ENCODE data around the gene FAM53A.

FAM53A gene

GRCh38 chr4:1695913-1696312 lies 11.8 kb upstream of the FAM53A start:
- Histone ChIP-seq H3K9ac (ENCODE audit: insufficient read length) (no peak overlapping the region), H3K36me3 (ENCODE audit: insufficient read depth, low read length) (peaks cover 96% of the 10 kb centered on the region), H3K27ac (no peak overlapping the region), H3K4me3 (no peak overlapping the region), H3K9me3 (ENCODE audit: low read depth, low read length) (no peaks in the 10 kb centered on the region)
- no peak for DNase-seq (ENCODE audit: low read depth, low spot score)
- TF ChIP-seq FOXP2 (optimal IDR thresholded peaks at IDR 0.05; ENCODE audit: control extremely low read depth, extremely low read length, insufficient read depth) (no peak), EZH2 (IDR thresholded peaks at IDR 0.05) (no peak), POLR2AphosphoS5 (IDR thresholded peaks at IDR 0.05; ENCODE audit: borderline replicate concordance, low read depth, low read length) (no peak)

GRCh38 chr4:1693131-1693896 lies 9.2 kb upstream of the FAM53A start:
- TF ChIP-seq FOXP2 (optimal IDR thresholded peaks at IDR 0.05; ENCODE audit: control extremely low read depth, extremely low read length, insufficient read depth), result no peak
- TF ChIP-seq POLR2AphosphoS5 (IDR thresholded peaks at IDR 0.05; ENCODE audit: borderline replicate concordance, low read depth, low read length), result no peak
- TF ChIP-seq EZH2 (IDR thresholded peaks at IDR 0.05), result no peak
- DNase-seq (ENCODE audit: low read depth, low spot score), result no peak
- Histone ChIP-seq H3K9ac (ENCODE audit: insufficient read length) (no peak overlapping the region), H3K36me3 (ENCODE audit: insufficient read depth, low read length) (peaks cover 77% of the 10 kb centered on the region), H3K4me3 (no peak overlapping the region), H3K27ac (peak overlapping the region; percentile 68; the same call in 1 of the 2 replicates), H3K9me3 (ENCODE audit: low read depth, low read length) (no peaks in the 10 kb centered on the region)

GRCh38 chr4:1691737-1692373 lies 7.7 kb upstream of the FAM53A start:
- H3K27ac ChIP-seq, result no peak overlapping the region
- no peak overlapping the region for H3K9ac ChIP-seq (ENCODE audit: insufficient read length)
- DNase-seq (ENCODE audit: low read depth, low spot score), result no peak
- H3K9me3 ChIP-seq (ENCODE audit: low read depth, low read length), result no peaks in the 10 kb centered on the region
- H3K4me3 ChIP-seq, result no peak overlapping the region
- peaks cover 67% of the 10 kb centered on the region for H3K36me3 ChIP-seq (ENCODE audit: insufficient read depth, low read length)
- no peak for TF ChIP-seq FOXP2 (optimal IDR thresholded peaks at IDR 0.05; ENCODE audit: control extremely low read depth, extremely low read length, insufficient read depth)
- TF ChIP-seq EZH2 (IDR thresholded peaks at IDR 0.05), result no peak
- TF ChIP-seq POLR2AphosphoS5 (IDR thresholded peaks at IDR 0.05; ENCODE audit: borderline replicate concordance, low read depth, low read length), result no peak

GRCh38 chr4:1690698-1691097 lies 6.6 kb upstream of the FAM53A start:
- Histone ChIP-seq H3K36me3 (ENCODE audit: insufficient read depth, low read length) (peaks cover 55% of the 10 kb centered on the region), H3K4me3 (no peak overlapping the region)

GRCh38 chr4:1686440-1687036 lies 2.4 kb upstream of the FAM53A start:
- DNase-seq (ENCODE audit: low read depth, low spot score), result no peak
- no peak overlapping the region for H3K9ac ChIP-seq (ENCODE audit: insufficient read length)
- no peaks in the 10 kb centered on the region for H3K9me3 ChIP-seq (ENCODE audit: low read depth, low read length)
- peaks cover 14% of the 10 kb centered on the region for H3K36me3 ChIP-seq (ENCODE audit: insufficient read depth, low read length)
- TF ChIP-seq FOXP2 (optimal IDR thresholded peaks at IDR 0.05; ENCODE audit: control extremely low read depth, extremely low read length, insufficient read depth) (no peak), POLR2AphosphoS5 (IDR thresholded peaks at IDR 0.05; ENCODE audit: borderline replicate concordance, low read depth, low read length) (no peak), EZH2 (IDR thresholded peaks at IDR 0.05) (no peak)
- peak overlapping the region; percentile 11 for H3K27ac ChIP-seq
- H3K4me3 ChIP-seq, result no peak overlapping the region

More at GRCh38 chr4:1690698-1691097, 6.6 kb upstream of the FAM53A start:
- H3K9ac ChIP-seq (ENCODE audit: insufficient read length), result no peak overlapping the region
- TF ChIP-seq POLR2AphosphoS5 (IDR thresholded peaks at IDR 0.05; ENCODE audit: borderline replicate concordance, low read depth, low read length), result no peak
- no peak for TF ChIP-seq FOXP2 (optimal IDR thresholded peaks at IDR 0.05; ENCODE audit: control extremely low read depth, extremely low read length, insufficient read depth)
- TF ChIP-seq EZH2 (IDR thresholded peaks at IDR 0.05), result no peak
- H3K9me3 ChIP-seq (ENCODE audit: low read depth, low read length), result no peaks in the 10 kb centered on the region
- H3K27ac ChIP-seq, result no peak overlapping the region
- no peak for DNase-seq (ENCODE audit: low read depth, low spot score)

- no peak for TF ChIP-seq EZH2 (IDR thresholded peaks at IDR 0.05)
- TF ChIP-seq POLR2AphosphoS5 (IDR thresholded peaks at IDR 0.05; ENCODE audit: borderline replicate concordance, low read depth, low read length), result no peak
- TF ChIP-seq FOXP2 (optimal IDR thresholded peaks at IDR 0.05; ENCODE audit: control extremely low read depth, extremely low read length, insufficient read depth), result no peak
- Histone ChIP-seq H3K27ac (no peak overlapping the region), H3K9me3 (ENCODE audit: low read depth, low read length) (no peaks in the 10 kb centered on the region), H3K4me3 (no peak overlapping the region), H3K36me3 (ENCODE audit: insufficient read depth, low read length) (peaks cover 3% of the 10 kb centered on the region; the same call in 1 of the 2 replicates), H3K9ac (ENCODE audit: insufficient read length) (no peak overlapping the region)
- no peak for DNase-seq (ENCODE audit: low read depth, low spot score)
These were observed 1.4 kb upstream of the FAM53A start for GRCh38 chr4:1685235-1686150.

- H3K36me3 ChIP-seq (ENCODE audit: insufficient read depth, low read length), result no peaks in the 10 kb centered on the region
- no peak overlapping the region for H3K4me3 ChIP-seq
- no peaks in the 10 kb centered on the region for H3K9me3 ChIP-seq (ENCODE audit: low read depth, low read length)
- DNase-seq (ENCODE audit: low read depth, low spot score), result no peak
- H3K27ac ChIP-seq, result no peak overlapping the region
- H3K9ac ChIP-seq (ENCODE audit: insufficient read length), result no peak overlapping the region
- no peak for TF ChIP-seq POLR2AphosphoS5 (IDR thresholded peaks at IDR 0.05; ENCODE audit: borderline replicate concordance, low read depth, low read length)
- no peak for TF ChIP-seq FOXP2 (optimal IDR thresholded peaks at IDR 0.05; ENCODE audit: control extremely low read depth, extremely low read length, insufficient read depth)
- TF ChIP-seq EZH2 (IDR thresholded peaks at IDR 0.05), result no peak
These were observed 557 bp upstream of the FAM53A start for GRCh38 chr4:1684506-1685234.

Measured in SK-N-MC (cell line).